Occipital lobe (tissue), 3 donors: Measurements from ENCODE around the gene VILL. TPM values are rescaled to one million over a fixed set of nuclear protein-coding genes. Genes with fewer than 3 reads are reported as not detected.
"Not testable (repeated sequence)": the region's sequence is repeated elsewhere in the genome, so short reads cannot be mapped to it uniquely, and the experiment has no call there.

Source experiments
- DNase-seq: peaks from one replicate; lab custom pipeline; 2025; lab: John Stamatoyannopoulos, UW
- small RNA-seq: library from RNA; depleted of rRNA; stranded (forward); fragments of <200 nt; gene quantifications from one replicate; pipeline ENCODE3, GENCODE V24; 2014
- total RNA-seq: library from RNA; depleted of rRNA; stranded (reverse); fragments of >200 nt; gene quantifications from one replicate; pipeline ENCODE4 v1.2.3, GENCODE V29; 2014

Gene VILL
- total RNA-seq, 1 donor from 2014 or later, result 13.6 TPM

DNA sequence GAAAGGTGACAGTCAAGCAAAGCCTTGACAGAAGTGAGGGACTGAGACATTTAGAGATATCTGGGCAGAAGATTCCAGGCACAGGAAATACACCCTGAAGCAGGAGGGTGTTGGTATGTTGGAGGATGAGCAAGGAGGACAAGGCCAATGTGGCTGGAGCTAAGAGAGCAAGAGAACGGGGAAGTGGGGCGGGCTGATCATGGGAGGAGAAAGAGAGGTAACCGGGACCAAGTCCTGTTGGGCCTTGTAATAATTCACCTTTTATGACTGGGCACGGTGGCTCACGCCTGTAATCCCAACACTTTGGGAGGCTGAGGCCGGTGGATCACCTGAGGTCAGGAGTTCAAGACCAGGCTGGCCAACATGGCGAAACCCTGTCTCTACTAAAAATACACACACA lies 43.0 kb downstream of the VILL start:
- not testable (repeated sequence) for DNase-seq

DNA sequence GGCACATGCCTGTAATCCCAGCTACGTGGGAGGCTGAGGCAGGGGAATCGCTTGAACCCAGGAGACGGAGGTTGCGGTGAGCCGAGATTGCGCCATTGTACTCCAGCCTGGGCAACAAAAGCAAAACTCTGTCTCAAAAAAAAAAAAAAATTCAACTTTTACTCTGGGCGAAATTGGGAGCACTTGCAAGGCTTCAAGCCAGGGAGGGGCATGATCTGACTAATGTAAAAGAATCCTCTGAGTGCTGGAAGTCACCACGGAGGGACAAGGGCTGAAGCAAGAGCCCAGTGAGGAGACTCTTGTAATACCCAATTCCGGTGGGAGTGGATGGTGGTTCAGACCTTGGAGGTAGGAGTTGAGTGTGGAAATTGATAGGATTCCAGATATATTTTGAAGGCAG lies 43.7 kb downstream of the VILL start:
- not testable (repeated sequence) for DNase-seq

DNA sequence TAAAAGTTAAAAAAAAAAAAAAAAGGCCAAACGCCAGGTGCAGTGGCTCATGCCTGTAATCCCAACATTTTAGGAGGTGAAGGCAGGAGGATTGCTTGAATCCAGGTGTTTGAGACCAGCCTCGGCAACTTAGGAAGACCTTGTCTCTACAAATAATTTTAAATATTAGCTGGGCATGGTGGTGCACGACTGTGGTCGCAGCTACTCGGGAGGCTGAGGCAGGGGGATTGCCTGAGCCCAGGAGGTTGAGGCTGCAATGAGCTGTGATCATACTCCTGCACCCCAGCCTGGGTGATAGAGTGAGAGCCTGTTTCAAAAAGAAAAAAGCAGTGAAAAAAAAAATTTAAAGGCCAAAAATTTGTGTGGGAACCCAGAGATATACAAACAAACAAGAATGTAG lies 45.7 kb downstream of the VILL start:
- DNase-seq, result no peak

DNA sequence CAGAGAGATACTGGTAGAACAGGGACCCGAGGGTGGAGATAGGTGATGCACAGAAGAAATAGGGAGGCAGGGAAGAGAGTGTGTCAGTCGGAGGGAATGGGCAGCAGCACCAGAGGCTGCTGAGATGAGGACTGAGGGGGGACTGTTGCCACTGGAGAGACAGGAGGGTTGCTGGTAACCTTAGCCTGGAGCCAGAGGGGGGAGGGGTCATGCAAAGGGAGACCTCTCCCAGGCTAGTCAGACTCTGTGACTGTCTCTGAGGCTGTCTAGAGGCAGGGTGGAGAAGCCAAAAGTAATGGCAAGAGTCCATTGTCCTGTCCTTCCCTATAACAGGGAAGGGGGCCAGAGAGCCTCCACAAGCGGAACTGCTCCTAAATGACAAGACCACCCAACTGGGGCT lies 46.3 kb downstream of the VILL start:
- no peak for DNase-seq

DNA sequence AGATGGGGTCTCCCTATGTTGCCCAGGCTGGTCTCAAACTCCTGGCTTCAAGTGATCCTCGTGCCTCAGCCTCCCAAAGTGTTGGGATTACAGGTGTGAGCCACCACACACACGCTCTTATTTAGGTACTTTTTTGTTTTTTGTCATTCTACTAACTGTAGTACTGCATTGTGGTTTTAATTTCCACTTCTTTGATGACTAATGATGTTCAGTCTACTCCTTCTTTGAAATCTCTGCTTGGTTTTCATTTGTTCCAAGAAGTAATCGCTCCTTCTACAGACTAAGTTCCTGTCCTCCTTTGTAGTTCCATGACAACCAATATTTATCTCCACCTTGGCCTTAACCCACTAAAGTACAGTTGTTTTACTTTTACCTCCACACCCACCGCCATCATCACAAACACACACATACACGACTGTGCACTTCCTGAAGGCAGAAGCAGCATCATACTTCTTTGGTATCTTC lies 47.9 kb downstream of the VILL start:
- no peak for DNase-seq

DNA sequence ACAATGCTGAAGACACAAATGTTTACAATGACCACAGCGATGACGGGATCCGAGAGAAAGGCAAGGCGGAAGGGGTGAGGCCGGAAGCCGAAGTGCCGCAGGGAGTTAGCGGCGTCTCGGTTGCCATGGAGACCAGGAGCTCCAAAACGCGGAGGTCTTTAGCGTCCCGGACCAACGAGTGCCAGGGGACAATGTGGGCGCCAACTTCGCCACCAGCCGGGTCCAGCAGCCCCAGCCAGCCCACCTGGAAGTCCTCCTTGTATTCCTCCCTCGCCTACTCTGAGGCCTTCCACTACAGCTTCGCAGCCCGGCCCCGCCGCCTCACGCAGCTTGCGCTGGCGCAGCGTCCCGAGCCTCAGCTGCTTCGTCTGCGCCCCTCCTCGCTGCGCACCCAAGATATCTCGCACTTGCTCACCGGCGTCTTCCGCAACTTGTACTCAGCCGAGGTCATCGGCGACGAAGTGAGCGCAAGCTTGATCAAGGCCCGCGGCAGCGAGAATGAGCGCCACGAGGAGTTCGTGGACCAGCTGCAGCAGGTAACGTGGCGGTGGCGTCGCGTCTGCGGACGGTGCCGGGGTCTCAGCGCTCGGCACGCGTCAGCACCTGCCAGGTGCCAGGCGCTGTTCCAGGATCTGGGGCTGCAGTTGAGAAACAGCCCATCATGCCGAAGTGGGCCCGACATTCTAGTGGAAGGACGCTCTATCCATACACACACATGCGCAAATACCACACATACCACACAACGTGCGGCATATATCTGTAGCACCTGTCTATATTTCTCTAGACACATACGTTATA lies 48.7 kb downstream of the VILL start, which contains the start of gene DLEC1:
Gene DLEC1, plus strand, starts transcription at position 108 of the 798 bp plus-strand sequence. Its CDS starts 18 bp downstream, at position 126.
- no peak for DNase-seq

DNA sequence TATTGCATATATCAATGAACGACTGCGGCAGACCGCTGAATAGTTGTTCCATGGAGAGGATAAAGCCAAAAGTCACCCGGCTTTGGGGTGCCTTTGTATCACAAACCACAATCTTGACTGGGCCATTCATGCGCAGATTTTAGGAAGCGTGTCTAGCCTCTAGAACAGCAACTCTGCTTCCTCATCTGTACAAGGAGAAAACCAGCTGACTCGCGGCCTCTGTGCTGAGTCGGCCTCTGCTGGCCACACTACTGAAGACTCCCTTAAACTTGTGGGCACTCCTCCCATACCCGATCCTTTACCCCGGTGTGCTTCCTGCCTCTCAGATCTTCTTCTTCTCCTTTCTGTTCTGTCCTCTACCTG lies 49.3 kb downstream of the VILL start:
- DNase-seq, result no peak

DNA sequence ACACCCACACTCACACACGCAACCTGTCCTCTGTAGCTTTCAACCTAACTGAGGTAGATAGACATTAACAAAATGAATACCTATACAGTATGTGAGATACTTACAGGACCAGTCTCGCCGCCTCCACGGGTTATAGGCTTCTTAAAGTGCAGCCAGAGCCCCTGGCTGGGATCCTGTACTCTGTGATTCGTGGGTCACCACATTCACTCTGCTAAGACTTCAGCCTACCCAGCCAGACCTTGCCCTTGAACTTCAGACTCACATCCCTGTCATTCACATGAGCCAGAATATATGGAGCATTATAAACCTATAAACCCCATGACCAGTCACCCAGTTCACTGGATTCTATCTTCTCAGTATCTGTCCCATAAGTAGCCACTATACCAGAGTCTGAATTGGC lies 49.8 kb downstream of the VILL start:
- no peak for DNase-seq

DNA sequence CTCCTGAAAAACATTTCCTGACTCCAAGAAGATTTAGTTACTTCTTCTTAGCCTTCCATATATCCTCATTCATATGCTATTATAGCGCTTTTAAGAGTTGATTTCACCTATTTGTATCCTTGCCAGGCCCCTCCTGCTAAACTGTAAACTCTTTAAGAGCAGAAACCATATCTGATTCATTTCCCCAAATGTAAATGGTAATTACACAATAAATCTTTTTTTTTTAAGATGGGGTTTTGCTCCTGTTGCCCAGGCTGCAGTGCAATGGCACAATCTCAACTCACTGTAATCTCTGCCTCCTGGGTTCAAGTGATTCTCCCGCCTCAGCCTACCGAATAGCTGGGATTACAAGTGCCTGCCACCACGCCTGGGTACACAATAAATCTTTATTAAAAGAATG lies 52.9 kb downstream of the VILL start:
- DNase-seq, result no peak

DNA sequence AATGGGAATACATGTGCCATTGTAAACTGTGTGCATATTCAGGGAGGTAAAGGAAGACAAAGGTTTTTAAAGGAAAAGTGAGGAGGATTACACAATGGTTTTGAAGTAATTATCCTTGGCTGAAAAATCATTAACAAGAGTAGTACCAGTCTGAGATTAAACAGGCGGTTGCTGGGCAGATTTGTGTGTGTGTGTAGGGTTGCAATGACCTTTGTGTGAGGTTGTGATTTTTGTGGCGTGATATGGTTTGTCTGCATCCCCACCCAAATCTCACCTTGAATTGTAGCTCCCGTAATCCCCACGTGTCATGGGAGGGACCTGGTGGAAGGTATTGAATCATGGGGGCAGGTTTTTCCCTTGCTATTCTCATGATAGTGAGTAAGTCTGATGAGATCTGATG lies 55.4 kb downstream of the VILL start:
- no peak for DNase-seq

DNA sequence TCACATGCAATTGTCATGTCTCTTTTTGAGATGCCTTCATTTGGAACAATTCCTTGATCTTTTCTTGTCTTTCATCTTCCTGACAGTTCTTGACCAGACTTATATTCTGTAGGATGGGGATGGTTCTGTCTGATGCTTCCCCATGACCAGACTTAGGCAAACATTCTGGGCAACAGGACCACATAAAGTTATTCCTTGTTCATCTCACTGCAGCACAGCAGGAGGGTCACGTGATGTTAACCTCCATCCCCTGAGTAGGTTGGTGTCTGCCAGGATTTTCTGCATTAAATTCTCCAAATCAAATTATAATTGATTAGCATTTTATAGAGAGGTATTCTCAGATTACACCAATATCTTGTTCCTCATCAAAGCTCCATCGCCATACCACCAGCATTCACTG lies 56.2 kb downstream of the VILL start:
- DNase-seq, result no peak

DNA sequence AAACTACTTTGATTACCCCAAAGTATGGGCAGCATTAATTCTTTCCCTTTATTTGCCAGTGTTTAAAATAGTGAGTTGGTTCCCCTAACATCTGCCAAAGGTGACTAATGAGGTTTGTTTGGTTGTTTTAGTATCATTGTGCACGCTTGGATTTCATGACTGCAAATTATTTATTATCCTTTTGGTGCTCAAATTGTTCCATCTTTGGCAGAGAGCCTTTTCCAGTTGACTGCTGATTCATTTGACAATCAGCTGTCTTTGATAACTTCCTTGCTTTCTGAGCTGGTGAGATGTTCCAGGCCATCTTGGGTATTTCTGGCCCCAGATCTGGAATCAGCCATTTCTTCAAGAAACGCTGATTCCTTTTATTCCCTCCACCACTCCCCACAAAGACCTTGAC lies 57.3 kb downstream of the VILL start:
- DNase-seq, result no peak

DNA sequence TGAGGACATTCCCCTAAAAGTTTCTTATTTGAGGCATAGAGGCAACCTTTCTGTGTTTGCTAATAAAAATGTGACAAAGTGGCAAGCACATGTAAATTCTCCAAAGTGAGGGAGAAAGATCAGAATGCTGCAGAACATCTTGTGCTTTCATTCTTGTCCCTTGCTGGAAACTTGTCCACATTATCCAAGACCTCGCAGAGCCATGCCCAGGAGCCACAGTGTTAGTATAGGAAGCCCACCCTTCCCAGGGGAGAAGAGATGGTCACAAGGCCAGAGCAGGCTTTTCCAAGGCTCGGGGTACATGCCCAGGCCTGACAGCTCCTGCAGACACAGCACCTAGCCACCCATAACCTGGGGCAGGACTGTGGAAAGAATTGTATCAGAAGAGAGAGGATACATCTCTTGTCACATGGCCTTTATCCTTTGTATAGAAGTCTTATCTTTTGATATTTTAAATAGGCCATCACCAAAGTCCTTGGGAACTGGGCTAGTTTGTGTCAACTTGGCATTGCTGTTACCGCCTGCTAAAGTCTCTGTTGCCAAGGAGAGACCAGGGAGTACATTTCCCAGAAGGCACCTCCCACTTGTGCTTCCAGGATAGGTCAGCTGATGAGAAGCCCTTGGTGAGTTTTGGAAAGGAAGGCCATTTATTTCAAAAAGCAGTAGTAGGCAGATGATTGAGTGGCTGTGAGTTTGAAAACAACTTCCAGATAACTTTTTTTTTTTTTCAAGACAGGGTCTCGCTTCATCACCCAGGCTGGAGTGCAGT lies 59.0 kb downstream of the VILL start:
- DNase-seq, result no peak

DNA sequence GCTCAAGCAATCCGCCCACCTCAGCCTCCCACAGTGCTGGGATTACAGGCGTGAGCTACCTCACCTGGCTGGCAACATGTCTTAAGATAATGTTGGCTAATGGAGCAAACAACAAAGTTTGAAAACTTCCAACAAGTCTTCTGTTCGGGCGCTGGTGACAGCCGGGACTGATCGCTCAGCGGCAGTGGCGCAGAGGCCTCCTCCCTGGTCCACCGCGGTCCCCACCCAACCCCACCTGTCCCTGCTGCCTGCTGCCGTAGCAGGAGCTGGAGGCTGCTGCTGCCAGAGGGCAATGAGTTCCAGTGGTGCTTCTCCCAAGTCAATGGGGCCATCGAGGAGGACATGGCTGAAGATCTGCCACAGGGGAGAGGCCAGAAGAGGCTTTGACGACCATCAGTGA lies 60.5 kb downstream of the VILL start:
- no peak for DNase-seq

DNA sequence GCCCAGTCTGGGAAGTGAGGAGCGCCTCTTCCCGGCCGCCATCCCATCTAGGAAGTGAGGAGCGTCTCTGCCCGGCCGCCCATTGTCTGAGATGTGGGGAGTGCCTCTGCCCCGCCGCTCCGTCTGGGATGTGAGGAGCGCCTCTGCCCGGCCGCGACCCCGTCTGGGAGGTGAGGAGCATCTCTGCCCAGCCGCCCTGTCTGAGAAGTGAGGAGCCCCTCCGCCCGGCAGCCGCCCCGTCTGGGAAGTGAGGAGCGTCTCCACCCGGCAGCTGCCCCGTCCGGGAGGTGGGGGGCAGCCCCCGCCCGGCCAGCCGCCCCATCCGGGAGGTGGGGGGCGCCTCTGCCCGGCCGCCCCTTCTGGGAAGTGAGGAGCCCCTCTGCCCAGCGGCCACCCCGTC lies 62.7 kb downstream of the VILL start:
- DNase-seq, result not testable (repeated sequence)

DNA sequence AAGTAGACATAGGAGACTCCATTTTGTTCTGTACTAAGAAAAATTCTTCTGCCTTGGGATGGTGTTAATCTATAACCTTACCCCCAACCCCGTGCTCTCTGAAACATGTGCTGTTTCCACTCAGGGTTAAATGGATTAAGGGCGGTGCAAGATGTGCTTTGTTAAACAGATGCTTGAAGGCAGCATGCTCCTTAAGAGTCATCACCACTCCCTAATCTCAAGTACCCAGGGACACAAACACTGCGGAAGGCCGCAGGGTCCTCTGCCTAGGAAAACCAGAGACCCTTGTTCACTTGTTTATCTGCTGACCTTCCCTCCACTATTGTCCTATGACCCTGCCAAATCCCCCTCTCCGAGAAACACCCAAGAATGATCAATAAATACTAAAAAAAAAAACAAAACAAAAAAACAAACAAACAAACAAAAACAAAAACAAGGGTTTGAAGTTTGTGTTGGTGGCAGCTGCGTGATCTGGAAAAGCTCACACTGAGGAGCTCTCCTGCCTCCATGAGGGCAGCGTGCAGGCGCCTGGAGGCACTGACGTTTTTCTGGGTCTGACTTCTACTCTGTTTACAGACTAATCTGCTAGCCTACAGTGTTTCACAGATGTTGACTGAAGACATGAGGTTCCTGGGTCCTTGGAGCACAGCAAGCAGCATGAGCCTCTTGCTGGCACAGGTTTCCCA lies 63.4 kb downstream of the VILL start:
- DNase-seq, result not testable (repeated sequence)

DNA sequence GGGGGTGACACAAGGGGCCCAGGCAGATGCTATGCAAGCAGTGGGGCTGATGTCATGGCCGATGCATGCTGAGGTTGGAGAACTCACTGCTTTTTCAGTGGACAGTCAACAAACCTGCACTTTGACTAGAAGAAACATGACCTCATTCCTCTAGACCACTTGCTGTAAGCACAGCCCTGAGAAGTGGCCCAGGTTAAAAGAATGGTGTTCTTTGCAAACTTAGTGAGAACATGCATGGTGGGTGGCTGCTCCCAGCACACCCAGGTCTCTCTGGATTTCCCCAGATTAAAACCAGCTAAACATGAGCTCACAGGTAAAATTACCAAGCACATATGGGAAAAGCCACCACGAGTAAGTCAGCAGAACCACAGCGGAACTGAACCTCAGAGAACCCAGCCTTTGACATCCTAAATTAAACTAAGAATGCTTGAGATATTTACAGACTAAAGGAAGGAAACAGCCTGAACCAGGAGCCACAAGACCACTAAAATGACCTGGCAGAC lies 64.0 kb downstream of the VILL start:
- DNase-seq, result no peak

Small RNAs within 50 kb of the gene (small RNA-seq; reads per million reads assigned to genes)
- 5.6 reads per million, percentile 90 among the genes with 10 or more reads in this experiment for gene MIR26A1
- gene RF00019, result not detected

Other genes starting within 250 kb of the VILL start
- 13.1 TPM for gene CTDSPL, start 128.9 kb upstream of the VILL start, total RNA-seq
- 4.4 TPM for gene PLCD1, start 38.9 kb downstream of the VILL start, total RNA-seq
- 0.78 TPM for gene DLEC1, start 48.4 kb downstream of the VILL start, total RNA-seq
- 26.2 TPM for gene ACAA1, start 146.3 kb downstream of the VILL start, total RNA-seq
- gene MYD88, start 147.9 kb downstream of the VILL start, total RNA-seq, result 2.7 TPM
- 54.9 TPM for gene OXSR1, start 174.8 kb downstream of the VILL start, total RNA-seq